Heart right ventricle (tissue), 16 donors: Measurements from ENCODE around the gene MAG. TPM values are rescaled to one million over a fixed set of nuclear protein-coding genes. Genes with fewer than 3 reads are reported as not detected.

ENCODE experiments used
- ATAC-seq, 8 donors: fragments of 200-7000 bp; cut with Tn5 transposase; one replicate each; pipeline ENCODE4 v1.9.1; 2020; ENCODE audit warnings: mild to moderate bottlenecking in 8 of 8, moderate library complexity in 8 of 8, moderate number of reproducible peaks in 1 of 8
- DNase-seq, 2 donors: peaks; one replicate each; pipeline ENCODE4 v3.0.0-alpha.2; 2020
- H3K27ac ChIP-seq, 10 donors: fragments of 200-600 bp; sonication (generic) in 2 of 10; one replicate each; pipeline versions ENCODE4 v1.5.0 to v1.8.0; 2020 to 2022; ENCODE audit warnings: mild to moderate bottlenecking in 3 of 10
- H3K27me3 ChIP-seq, 7 donors: fragments of 200-600 bp; one replicate each; pipeline ENCODE4 v1.8.0; 2021 to 2022; ENCODE audit warnings: mild to moderate bottlenecking in 2 of 7
- H3K36me3 ChIP-seq, 9 donors: fragments of 200-600 bp; sonication (generic) in 1 of 9; one replicate each; pipeline versions ENCODE4 v1.5.0 to v1.8.0; 2020 to 2022; ENCODE audit warnings: mild to moderate bottlenecking in 2 of 9
- H3K4me1 ChIP-seq, 9 donors: fragments of 200-600 bp; sonication (generic) in 1 of 9; one replicate each; pipeline versions ENCODE4 v1.5.0 to v1.8.0; 2020 to 2022; ENCODE audit warnings: mild to moderate bottlenecking in 4 of 9
- H3K4me3 ChIP-seq, 10 donors: fragments of 200-600 bp; sonication (generic) in 2 of 10; one replicate each; pipeline versions ENCODE4 v1.5.0 to v1.8.0; 2020 to 2022; ENCODE audit warnings: mild to moderate bottlenecking in 7 of 10, moderate library complexity in 2 of 10
- H3K9me3 ChIP-seq, 11 donors: fragments of 200-600 bp in 10 of 11; sonication (generic) in 2 of 11; one replicate each; pipeline versions ENCODE4 v1.5.0 to v1.8.0; 2013 to 2022; ENCODE audit warnings: mild to moderate bottlenecking in 2 of 11, control low read depth in 1 of 11, moderate library complexity in 1 of 11
- CTCF ChIP-seq, 9 donors: fragments of 200-600 bp; sonication (generic) in 2 of 9; IDR thresholded peaks; one replicate each; pipeline versions ENCODE4 v1.5.0 to v1.8.0; 2021 to 2022; ENCODE audit warnings: antibody characterized with exemption in 9 of 9, mild to moderate bottlenecking in 5 of 9, moderate library complexity in 1 of 9
- WGBS, 2 donors: extraction: QIAGEN DNeasy Blood & Tissue Kit; methylation state at CpG; one replicate each; pipeline ENCODE4 v1.1.7; 2013; ENCODE audit warnings: inconsistent platforms in 1 of 2; 5-methylcytosine and 5-hydroxymethylcytosine counted together
- intact Hi-C, 10 donors: fragments of 100-400 bp; cut with DNase I; formaldehyde crosslinking; loops; one replicate each; pipeline versions ENCODE4 v1.11.1 to v1.14.2; 2022
- polyA plus RNA-seq, 2 donors: library from polyadenylated mRNA; stranded (reverse); fragments of 200-250 nt; gene quantifications; one replicate each; pipeline ENCODE4 v1.2.3, GENCODE V29; 2013
- total RNA-seq, 10 donors: library from RNA; stranded (reverse); fragmentation: NEBNext Ultra II Directional in 3 of 10; extraction: Animal tissue kit (Norgen Biotek cat#: 25700) in 3 of 10; gene quantifications; one replicate each; pipeline versions ENCODE4 v1.2.1 to v1.2.4, GENCODE V29; 2021 to 2023
- donor health status: Arrhythmogenic right ventricular cardiomyopathy.
- donor health status: ischemic (EF 13 %, LVEDD 7.1; RV severe dilation, severe dysfunction).
- donor health status: healthy with polysubstance abuse.
- donor health status: DM: no; HTN: yes; CAD: no.
- donor health status: DM: no; HTN: no; CAD: no.
- donor health status: ischemic (EF 25% LVEDD 6.9; RV normal size, moderate dysfunction).
- donor health status: ischemic (EF 25% LVEDD 5.7; RV mildly dilated, moderate dysfunction).
- donor health status: healthy.
- donor health status: DM: yes; HTN: yes; CAD: no.
- donor health status: Ischemic cardiomyopathy.
- donor health status: ischemic (EF 35%, LVEDD 5.7; RV mildly dilated, moderate dysfunction).
- donor health status: nonischemic (EF 11% LVEDD 7.7; RV severe dilation, severe dysfunction).
- donor health status: DM: yes; HTN: yes; CAD: no.
- donor health status: PGD.
- donor health status: ischemic (EF 29% LVEDD 5.4; RV normal size, mild dysfunction).
- donor health status: nonischemic (EF 23%, LVEDD 6.1; RV moderate dilation, normal function).

Gene MAG
- total and polyA plus RNA-seq, 12 donors: 0.04 to 0.39 TPM; not detected in 10

DNA sequence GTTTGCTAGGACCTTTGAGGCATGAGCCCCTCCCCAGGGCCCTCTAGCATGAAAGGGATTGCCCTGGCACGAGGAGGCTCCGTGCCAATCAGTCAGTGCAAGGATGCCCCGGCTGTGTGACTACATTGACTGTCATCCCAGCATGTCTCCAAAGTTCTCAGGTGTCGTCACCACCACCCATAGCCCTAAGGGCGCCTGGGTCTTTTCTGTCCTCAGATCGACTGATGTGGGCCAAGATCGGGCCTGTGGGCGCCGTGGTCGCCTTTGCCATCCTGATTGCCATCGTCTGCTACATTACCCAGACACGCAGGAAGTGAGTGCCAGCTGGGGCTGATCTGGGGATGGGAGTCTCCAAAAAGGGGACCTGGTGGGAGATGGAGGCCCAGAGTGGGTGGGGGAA lies 18.4 kb downstream of the MAG start:
- intact Hi-C loops: no loop called here
- H3K4me3 ChIP-seq: peak overlapping the region in 2 of 10 donors; percentile 11 to 20
- WGBS, 2 donors: 90 to 94% methylated on average over 12 of the region's 12 CpGs
- TF ChIP-seq CTCF (IDR thresholded peaks at IDR 0.05): no peak
- H3K27ac ChIP-seq: no peak overlapping the region
- H3K36me3 ChIP-seq: no peaks in the 10 kb centered on the region
- no peaks in the 10 kb centered on the region for H3K27me3 ChIP-seq
- DNase-seq (no peak), ATAC-seq (peak in 1 of 8 donors; percentile 13)
- H3K9me3 ChIP-seq: no peaks in the 10 kb centered on the region
- peaks cover 0 to 15% (median 0%) of the 10 kb centered on the region in 9 donors for H3K4me1 ChIP-seq

- Histone ChIP-seq H3K4me3 (no peak overlapping the region), H3K36me3 (no peaks in the 10 kb centered on the region), H3K9me3 (no peaks in the 10 kb centered on the region), H3K4me1 (peaks cover 0 to 15% (median 0%) of the 10 kb centered on the region in 9 donors), H3K27ac (no peak overlapping the region), H3K27me3 (no peaks in the 10 kb centered on the region)
- DNase-seq (no peak), ATAC-seq (no peak)
- 95 to 97% methylated on average over 10 of the region's 10 CpGs for WGBS, 2 donors
- intact Hi-C loops: no loop called here
- TF ChIP-seq CTCF (IDR thresholded peaks at IDR 0.05): no peak
Observed at GRCh38 chr19:35310811-35311465, 19.0 kb downstream of the MAG start.

DNA sequence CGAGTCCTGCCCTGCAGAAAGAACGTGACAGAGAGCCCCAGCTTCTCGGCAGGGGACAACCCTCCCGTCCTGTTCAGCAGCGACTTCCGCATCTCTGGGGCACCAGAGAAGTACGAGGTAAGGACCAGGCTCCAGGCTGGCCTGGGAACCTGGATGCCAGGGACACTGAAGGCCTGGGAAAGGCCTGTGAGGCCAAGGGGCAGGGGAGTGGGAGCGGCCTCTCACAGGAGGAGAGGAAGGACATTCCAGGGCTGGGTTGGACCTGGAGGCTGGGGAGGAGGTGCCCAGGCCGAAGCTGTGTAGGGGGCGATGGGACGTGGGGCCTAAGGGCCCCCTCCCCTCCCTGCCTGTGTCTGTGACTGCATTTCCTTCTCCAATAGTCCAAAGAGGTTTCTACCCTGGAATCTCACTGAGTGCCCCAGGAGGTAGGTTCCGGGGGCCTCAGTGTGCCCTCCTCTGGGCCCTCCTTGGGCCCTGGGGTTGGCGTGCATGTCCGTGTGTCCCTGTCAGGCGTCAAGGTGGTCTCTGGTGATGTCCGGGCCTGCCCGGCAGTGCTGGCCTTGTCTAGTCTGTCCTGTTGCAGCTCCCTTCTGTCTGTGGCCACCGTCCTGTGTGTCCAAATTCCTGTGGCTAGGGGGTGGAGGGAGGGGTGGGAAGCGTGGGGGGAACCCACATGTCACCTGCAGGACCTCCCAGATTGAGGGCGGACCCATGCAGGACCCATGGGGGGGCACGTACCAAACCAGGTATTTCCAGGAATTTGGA lies 20.1 kb downstream of the MAG start:
- Histone ChIP-seq H3K4me1 (peaks cover 0 to 15% (median 0%) of the 10 kb centered on the region in 9 donors), H3K9me3 (no peaks in the 10 kb centered on the region), H3K4me3 (no peak overlapping the region), H3K36me3 (no peaks in the 10 kb centered on the region), H3K27me3 (no peaks in the 10 kb centered on the region), H3K27ac (no peak overlapping the region)
- DNase-seq (no peak), ATAC-seq (no peak)
- no peak for TF ChIP-seq CTCF (IDR thresholded peaks at IDR 0.05)
- WGBS, 2 donors: 89 to 91% methylated on average over 18 to 21 of the region's 21 CpGs
- intact Hi-C loops: no loop called here

DNA sequence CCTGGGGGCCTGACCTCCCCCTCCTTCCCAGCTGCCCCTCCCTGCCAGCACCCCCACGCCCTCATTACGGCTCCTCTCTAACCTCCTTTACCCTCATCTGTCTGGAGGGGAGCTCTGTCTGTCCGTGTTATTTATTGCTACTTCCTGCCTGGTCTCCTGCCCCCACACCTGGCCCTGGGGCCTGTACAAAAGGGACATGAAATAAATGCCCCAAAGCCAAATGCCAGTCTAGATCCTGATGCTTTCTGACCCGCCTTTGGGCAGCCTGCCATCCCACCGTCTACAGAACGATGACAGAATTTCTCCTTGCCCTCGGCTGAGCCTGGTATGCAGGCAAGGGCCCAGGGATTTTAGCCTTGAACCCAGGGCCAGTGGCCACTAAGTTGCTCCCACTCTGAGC lies 21.6 kb downstream of the MAG start:
- H3K27me3 ChIP-seq: no peaks in the 10 kb centered on the region
- no peaks in the 10 kb centered on the region for H3K9me3 ChIP-seq
- TF ChIP-seq CTCF (IDR thresholded peaks at IDR 0.05): no peak
- H3K4me3 ChIP-seq: no peak overlapping the region
- peaks cover 0 to 17% (median 0%) of the 10 kb centered on the region in 9 donors for H3K4me1 ChIP-seq
- ATAC-seq (no peak), DNase-seq (no peak)
- intact Hi-C loops: no loop called here
- WGBS, 2 donors: 58 to 65% methylated on average over 6 to 7 of the region's 7 CpGs
- no peaks in the 10 kb centered on the region for H3K36me3 ChIP-seq
- H3K27ac ChIP-seq: no peak overlapping the region
